ENCODE results near the gene CCL21. TPM values are rescaled to one million over a fixed set of nuclear protein-coding genes. Genes with fewer than 3 reads are reported as not detected.
"Not testable (repeated sequence)": the region's sequence is repeated elsewhere in the genome, so short reads cannot be mapped to it uniquely, and the experiment has no call there.

Gene CCL21
- total and polyA plus RNA-seq, 7 donors = 1.4 to 214 (median 129) TPM

- H3K4me3 ChIP-seq = no peak overlapping the region
- H3K4me1 ChIP-seq = peaks cover 0 to 31% (median 13%) of the 10 kb centered on the region in 4 donors
- 84 to 85% methylated on average over 2 of the region's 2 CpGs for WGBS, 2 donors
- no peak for DNase-seq
- no peaks in the 10 kb centered on the region for H3K27me3 ChIP-seq
- peaks cover 0 to 1% (median 0%) of the 10 kb centered on the region in 4 donors for H3K9me3 ChIP-seq
- intact Hi-C loops (cut with DNase I) = no loop called here
- TF ChIP-seq POLR2A (IDR thresholded peaks at IDR 0.05) (no peak), CTCF (IDR thresholded peaks at IDR 0.05) (no peak), POLR2AphosphoS5 (IDR thresholded peaks at IDR 0.05) (no peak), EP300 (IDR thresholded peaks at IDR 0.05) (no peak)
- H3K27ac ChIP-seq = no peak overlapping the region
- no peaks in the 10 kb centered on the region for H3K36me3 ChIP-seq
These were observed 22.9 kb upstream of the CCL21 start for GRCh38 chr9:34732886-34733285.

- Histone ChIP-seq H3K4me3 (no peak overlapping the region), H3K36me3 (no peaks in the 10 kb centered on the region), H3K27ac (no peak overlapping the region), H3K4me1 (peaks cover 0 to 27% (median 11%) of the 10 kb centered on the region in 4 donors), H3K27me3 (no peaks in the 10 kb centered on the region), H3K9me3 (no peaks in the 10 kb centered on the region)
- no peak for DNase-seq
- WGBS, 2 donors = 85 to 94% methylated on average over 1 of the region's 1 CpG
- TF ChIP-seq POLR2A (IDR thresholded peaks at IDR 0.05) (no peak), POLR2AphosphoS5 (IDR thresholded peaks at IDR 0.05) (no peak), EP300 (IDR thresholded peaks at IDR 0.05) (no peak), CTCF (IDR thresholded peaks at IDR 0.05) (no peak)
- intact Hi-C loops (cut with DNase I) = no loop called here
These were observed 22.5 kb upstream of the CCL21 start for GRCh38 chr9:34732478-34732877.

- TF ChIP-seq EP300 (IDR thresholded peaks at IDR 0.05) = no peak
- TF ChIP-seq POLR2AphosphoS5 (IDR thresholded peaks at IDR 0.05) = no peak
- no peak for TF ChIP-seq POLR2A (IDR thresholded peaks at IDR 0.05)
- no peak for TF ChIP-seq CTCF (IDR thresholded peaks at IDR 0.05)
- no peak for DNase-seq
- H3K4me3 ChIP-seq = no peak overlapping the region
- WGBS, 2 donors = 91 to 95% methylated on average over 11 of the region's 11 CpGs
- peaks cover 0 to 2% (median 0%) of the 10 kb centered on the region in 4 donors for H3K4me1 ChIP-seq
- H3K36me3 ChIP-seq = no peaks in the 10 kb centered on the region
- no peak overlapping the region for H3K27ac ChIP-seq
- no peaks in the 10 kb centered on the region for H3K27me3 ChIP-seq
- intact Hi-C loops (cut with DNase I) = no loop called here
- H3K9me3 ChIP-seq = no peaks in the 10 kb centered on the region
These were observed 13.2 kb upstream of the CCL21 start for GRCh38 chr9:34723141-34723540.

- DNase-seq; H3K36me3 ChIP-seq; intact Hi-C loops (cut with DNase I); H3K4me1 ChIP-seq; H3K27me3 ChIP-seq; H3K9me3 ChIP-seq; H3K27ac ChIP-seq; H3K4me3 ChIP-seq: not testable (repeated sequence)
- TF ChIP-seq POLR2AphosphoS5 (IDR thresholded peaks at IDR 0.05) = peak in 1 of 4 donors; percentile 9
These were observed 9.8 kb upstream of the CCL21 start for GRCh38 chr9:34719769-34720025.

- intact Hi-C loops (cut with DNase I) = no loop called here
- 86 to 92% methylated on average over 8 of the region's 8 CpGs for WGBS, 2 donors
These were observed 9.3 kb upstream of the CCL21 start for GRCh38 chr9:34719021-34719768.

More at GRCh38 chr9:34719021-34719768, 9.3 kb upstream of the CCL21 start:
- Histone ChIP-seq H3K27ac (no peak overlapping the region), H3K27me3 (no peaks in the 10 kb centered on the region), H3K9me3 (no peaks in the 10 kb centered on the region), H3K4me1 (peaks cover 0 to 4% (median 0%) of the 10 kb centered on the region in 4 donors), H3K4me3 (no peak overlapping the region), H3K36me3 (no peaks in the 10 kb centered on the region)
- TF ChIP-seq POLR2A (IDR thresholded peaks at IDR 0.05) (no peak), EP300 (IDR thresholded peaks at IDR 0.05) (no peak), CTCF (IDR thresholded peaks at IDR 0.05) (no peak), POLR2AphosphoS5 (IDR thresholded peaks at IDR 0.05) (no peak)
- no peak for DNase-seq
